GM19238 (cell line): Measurements from ENCODE around the gene GRIN2A.

ENCODE experiments used
- DNase-seq: peaks from one replicate; pipeline ENCODE4 v3.0.0; 2011; ENCODE audit warnings: low spot score; ENCODE audit not compliant: insufficient read length

Gene GRIN2A

GRCh38 chr16:10130538-10130937, 51.7 kb downstream of the GRIN2A start:
- no peak for DNase-seq

GRCh38 chr16:10128397-10129258, 53.6 kb downstream of the GRIN2A start:
- DNase-seq: no peak

GRCh38 chr16:10126686-10127085, 55.5 kb downstream of the GRIN2A start:
- no peak for DNase-seq

GRCh38 chr16:10123141-10123540, 59.1 kb downstream of the GRIN2A start:
- DNase-seq: no peak

- no peak for DNase-seq
Observed at GRCh38 chr16:10122546-10122945, 59.7 kb downstream of the GRIN2A start.

GRCh38 chr16:10121897-10122425, 60.3 kb downstream of the GRIN2A start:
- no peak for DNase-seq

- DNase-seq: no peak
Observed at GRCh38 chr16:10121491-10121890, 60.7 kb downstream of the GRIN2A start.

GRCh38 chr16:10120953-10121352, 61.3 kb downstream of the GRIN2A start:
- DNase-seq: no peak

- DNase-seq: no peak
Observed at GRCh38 chr16:10114409-10114808, 67.8 kb downstream of the GRIN2A start.

- no peak for DNase-seq
Observed at GRCh38 chr16:10113248-10113647, 69.0 kb downstream of the GRIN2A start.

- DNase-seq: no peak
Observed at GRCh38 chr16:10112021-10112420, 70.2 kb downstream of the GRIN2A start.

- no peak for DNase-seq
Observed at GRCh38 chr16:10111156-10111761, 71.0 kb downstream of the GRIN2A start.

- DNase-seq: no peak
Observed at GRCh38 chr16:10110552-10110951, 71.7 kb downstream of the GRIN2A start.

- no peak for DNase-seq
Observed at GRCh38 chr16:10107081-10107480, 75.1 kb downstream of the GRIN2A start.

- no peak for DNase-seq
Observed at GRCh38 chr16:10103700-10104099, 78.5 kb downstream of the GRIN2A start.

GRCh38 chr16:10103118-10103517, 79.1 kb downstream of the GRIN2A start:
- no peak for DNase-seq

GRCh38 chr16:10100829-10101228, 81.4 kb downstream of the GRIN2A start:
- no peak for DNase-seq

GRCh38 chr16:10098991-10099390, 83.2 kb downstream of the GRIN2A start:
- no peak for DNase-seq

- no peak for DNase-seq
Observed at GRCh38 chr16:10097271-10097670, 85.0 kb downstream of the GRIN2A start.

- no peak for DNase-seq
Observed at GRCh38 chr16:10093576-10093975, 88.7 kb downstream of the GRIN2A start.

GRCh38 chr16:10090816-10091215, 91.4 kb downstream of the GRIN2A start:
- no peak for DNase-seq

- no peak for DNase-seq
Observed at GRCh38 chr16:10088380-10088793, 93.8 kb downstream of the GRIN2A start.

GRCh38 chr16:10087151-10087550, 95.1 kb downstream of the GRIN2A start:
- DNase-seq: no peak
